Right atrium auricular region (tissue), 2 donors: ENCODE measurements around the gene ROBO2. TPM values are rescaled to one million over a fixed set of nuclear protein-coding genes. Genes with fewer than 3 reads are reported as not detected.

Experiments used
- DNase-seq: peaks from one replicate; pipeline ENCODE4 v3.0.0-alpha.2; 2019; ENCODE audit warnings: low spot score
- H3K27ac ChIP-seq, 2 donors: fragments of 200-600 bp; sonication (generic); 1 replicate in 1 of 2; 2 replicates in 1 of 2; pipeline ENCODE4 v1.5.1; 2016 to 2019
- H3K27me3 ChIP-seq, 2 donors: fragments of 200-600 bp; sonication (generic); one replicate each; pipeline versions ENCODE4 v1.5.1 to v1.6.0; 2017 to 2019
- H3K36me3 ChIP-seq: fragments of 200-600 bp; sonication (generic); one replicate; pipeline ENCODE4 v1.5.1; 2016
- H3K4me1 ChIP-seq, 2 donors: fragments of 200-600 bp; sonication (generic); one replicate each; pipeline versions ENCODE4 v1.5.1 to v1.6.0; 2017 to 2019
- H3K4me3 ChIP-seq, 2 donors: fragments of 200-600 bp; sonication (generic); 1 replicate in 1 of 2; 2 replicates in 1 of 2; pipeline ENCODE4 v1.5.1; 2017 to 2019; ENCODE audit warnings: mild to moderate bottlenecking in 1 of 2, moderate library complexity in 1 of 2
- H3K9me3 ChIP-seq, 2 donors: fragments of 200-600 bp; sonication (generic); one replicate each; pipeline ENCODE4 v1.5.1; 2019
- total RNA-seq, 2 donors: library from RNA; depleted of rRNA; stranded (reverse); fragments of >200 nt; gene quantifications; one replicate each; pipeline ENCODE4 v1.1.0, GENCODE V29; 2016
- TF ChIP-seq, protein P1 (sequence below), 2 donors: fragments of 200-600 bp; sonication (generic); IDR thresholded peaks; one replicate each; pipeline ENCODE4 v1.5.1; 2019; ENCODE audit warnings: antibody characterized with exemption in 2 of 2

ROBO2 gene
- total RNA-seq, 2 donors from 2014 or later, result 2.5 TPM; not detected in 1

DNA sequence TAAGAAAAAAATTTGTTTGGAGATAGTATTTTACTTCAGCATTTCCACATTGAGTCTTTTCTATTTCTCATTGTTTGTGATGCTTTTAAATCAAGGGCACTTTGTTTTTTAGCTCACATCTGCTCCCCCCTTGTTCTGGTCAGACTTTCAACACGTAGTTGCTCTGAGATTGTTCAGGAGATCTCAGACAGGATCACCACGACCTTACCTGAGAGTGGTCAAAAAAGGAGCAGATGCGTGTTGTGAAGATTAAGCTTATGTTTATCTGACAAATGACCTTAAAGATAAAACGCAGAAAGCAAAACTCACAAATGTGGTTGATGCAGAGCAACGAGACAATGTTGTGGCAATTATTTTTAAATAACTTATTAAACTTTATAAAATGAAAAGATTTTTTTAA lies 298.3 kb downstream of the ROBO2 start:
- H3K27ac ChIP-seq, result no peak overlapping the region
- H3K36me3 ChIP-seq, result no peaks in the 10 kb centered on the region
- no peak overlapping the region for H3K4me3 ChIP-seq
- TF ChIP-seq, protein P1, sequence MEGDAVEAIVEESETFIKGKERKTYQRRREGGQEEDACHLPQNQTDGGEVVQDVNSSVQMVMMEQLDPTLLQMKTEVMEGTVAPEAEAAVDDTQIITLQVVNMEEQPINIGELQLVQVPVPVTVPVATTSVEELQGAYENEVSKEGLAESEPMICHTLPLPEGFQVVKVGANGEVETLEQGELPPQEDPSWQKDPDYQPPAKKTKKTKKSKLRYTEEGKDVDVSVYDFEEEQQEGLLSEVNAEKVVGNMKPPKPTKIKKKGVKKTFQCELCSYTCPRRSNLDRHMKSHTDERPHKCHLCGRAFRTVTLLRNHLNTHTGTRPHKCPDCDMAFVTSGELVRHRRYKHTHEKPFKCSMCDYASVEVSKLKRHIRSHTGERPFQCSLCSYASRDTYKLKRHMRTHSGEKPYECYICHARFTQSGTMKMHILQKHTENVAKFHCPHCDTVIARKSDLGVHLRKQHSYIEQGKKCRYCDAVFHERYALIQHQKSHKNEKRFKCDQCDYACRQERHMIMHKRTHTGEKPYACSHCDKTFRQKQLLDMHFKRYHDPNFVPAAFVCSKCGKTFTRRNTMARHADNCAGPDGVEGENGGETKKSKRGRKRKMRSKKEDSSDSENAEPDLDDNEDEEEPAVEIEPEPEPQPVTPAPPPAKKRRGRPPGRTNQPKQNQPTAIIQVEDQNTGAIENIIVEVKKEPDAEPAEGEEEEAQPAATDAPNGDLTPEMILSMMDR (IDR thresholded peaks at IDR 0.05), result no peak
- H3K4me1 ChIP-seq, result no peaks in the 10 kb centered on the region
- no peaks in the 10 kb centered on the region for H3K27me3 ChIP-seq
- H3K9me3 ChIP-seq, result no peaks in the 10 kb centered on the region
- DNase-seq, result no peak

- Histone ChIP-seq H3K9me3 (no peaks in the 10 kb centered on the region), H3K27ac (no peak overlapping the region), H3K36me3 (no peaks in the 10 kb centered on the region), H3K4me3 (no peak overlapping the region), H3K27me3 (no peaks in the 10 kb centered on the region), H3K4me1 (no peaks in the 10 kb centered on the region)
- TF ChIP-seq, protein P1 (IDR thresholded peaks at IDR 0.05), result no peak
- DNase-seq, result no peak
Observed at GRCh38 chr3:77342027-77342426, 302.1 kb downstream of the ROBO2 start.

- Histone ChIP-seq H3K9me3 (no peaks in the 10 kb centered on the region), H3K36me3 (no peaks in the 10 kb centered on the region), H3K4me1 (no peaks in the 10 kb centered on the region), H3K27ac (no peak overlapping the region), H3K27me3 (no peaks in the 10 kb centered on the region), H3K4me3 (no peak overlapping the region)
- TF ChIP-seq, protein P1 (IDR thresholded peaks at IDR 0.05), result no peak
- DNase-seq, result no peak
Observed at GRCh38 chr3:77342688-77343087, 302.8 kb downstream of the ROBO2 start.

GRCh38 chr3:77345009-77345408 lies 305.1 kb downstream of the ROBO2 start:
- Histone ChIP-seq H3K27ac (no peak overlapping the region), H3K4me1 (no peaks in the 10 kb centered on the region), H3K27me3 (no peaks in the 10 kb centered on the region), H3K36me3 (no peaks in the 10 kb centered on the region), H3K9me3 (no peaks in the 10 kb centered on the region), H3K4me3 (no peak overlapping the region)
- no peak for DNase-seq
- TF ChIP-seq, protein P1 (IDR thresholded peaks at IDR 0.05), result no peak

DNA sequence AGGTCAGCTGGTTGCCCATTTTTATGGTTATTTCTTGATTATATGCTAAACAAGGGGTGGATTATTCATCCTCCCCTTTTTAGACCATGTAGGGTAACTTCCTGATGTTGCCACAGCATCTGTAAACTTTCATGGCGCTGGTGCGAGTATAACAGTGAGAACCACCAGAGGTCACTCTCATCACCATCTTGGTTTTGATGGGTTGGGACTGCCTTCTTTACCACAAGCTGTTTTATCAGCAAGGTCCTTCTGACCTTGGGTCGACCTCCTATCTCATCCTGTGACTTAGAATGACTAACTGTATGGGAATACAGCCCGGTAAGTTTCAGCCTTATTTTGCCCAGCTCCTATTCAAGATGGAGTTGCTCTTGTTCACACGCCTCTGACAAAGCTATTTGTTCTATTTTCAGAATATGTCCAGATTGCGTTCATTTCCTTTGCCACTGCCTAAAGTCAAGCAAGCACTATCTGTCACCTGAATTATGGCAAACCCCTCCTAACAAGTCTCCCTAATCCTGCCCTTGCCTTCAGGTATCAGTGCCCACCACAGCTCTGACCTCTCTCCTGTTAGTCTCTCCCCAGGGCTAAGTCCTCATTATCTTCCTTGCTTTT lies 308.5 kb downstream of the ROBO2 start:
- H3K9me3 ChIP-seq, result no peaks in the 10 kb centered on the region
- no peak for DNase-seq
- no peaks in the 10 kb centered on the region for H3K36me3 ChIP-seq
- H3K4me3 ChIP-seq, result no peak overlapping the region
- TF ChIP-seq, protein P1 (IDR thresholded peaks at IDR 0.05), result peak in 1 of 2 donors; percentile 43
- no peaks in the 10 kb centered on the region for H3K27me3 ChIP-seq
- H3K4me1 ChIP-seq, result no peaks in the 10 kb centered on the region
- no peak overlapping the region for H3K27ac ChIP-seq

GRCh38 chr3:77354958-77355357 lies 315.1 kb downstream of the ROBO2 start:
- no peaks in the 10 kb centered on the region for H3K4me1 ChIP-seq
- no peaks in the 10 kb centered on the region for H3K27me3 ChIP-seq
- no peaks in the 10 kb centered on the region for H3K36me3 ChIP-seq
- no peak overlapping the region for H3K27ac ChIP-seq
- DNase-seq, result no peak
- H3K4me3 ChIP-seq, result no peak overlapping the region
- no peaks in the 10 kb centered on the region for H3K9me3 ChIP-seq
- TF ChIP-seq, protein P1 (IDR thresholded peaks at IDR 0.05), result no peak
